ENCODE measurements around the gene ARHGAP29. TPM values are rescaled to one million over a fixed set of nuclear protein-coding genes. Genes with fewer than 3 reads are reported as not detected.

ARHGAP29 gene
- total and polyA plus RNA-seq, 2 of the 8 experiments (the other 6 are each of a cell fraction or from before 2014, with no cell fraction given), result 0.57 to 3.2 TPM

DNA sequence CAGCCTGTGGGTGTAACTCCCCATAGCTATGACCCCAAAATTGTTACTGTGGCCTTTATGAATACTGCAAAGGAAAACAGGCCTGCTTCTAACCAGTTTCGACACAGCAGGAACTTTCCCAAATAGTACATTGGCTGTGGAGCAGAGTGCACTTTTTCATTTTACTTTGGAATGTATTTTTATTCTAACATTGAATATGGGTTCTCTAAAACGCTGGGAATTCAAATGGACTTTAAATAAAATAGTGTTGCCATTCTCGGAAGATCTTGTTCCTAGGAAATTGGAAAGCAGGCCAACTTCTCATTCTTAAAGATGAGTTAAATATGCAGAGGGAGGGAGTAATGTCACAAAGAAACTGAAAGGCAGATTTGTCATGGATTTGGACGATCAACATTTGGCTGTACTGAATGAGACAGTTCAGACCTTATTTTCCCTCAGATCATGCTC, 39.6 kb upstream of the ARHGAP29 start:
- H2BK5ac ChIP-seq (ENCODE audit: low read depth, low read length), result no peak overlapping the region
- H2AK5ac ChIP-seq (ENCODE audit: low read depth, low read length), result no peak overlapping the region
- H4K91ac ChIP-seq (replicated peaks; ENCODE audit: insufficient read length, low read length), result no peak overlapping the region
- 84% methylated on average over 4 of the region's 4 CpGs; no CpG with 5 or more reads in 1 of the 2 experiments for WGBS, 2 experiments (ENCODE audit: extremely low coverage in 1 of 2, insufficient coverage in 1 of 2, insufficient read length in 1 of 2, insufficient replicate concordance in 2 of 2, low coverage in 1 of 2, low lambda C conversion rate in 2 of 2, missing lambda C conversion rate in 1 of 2)
- no peaks in the 10 kb centered on the region for H3K79me2 ChIP-seq (ENCODE audit: control insufficient read depth in 1 of 2, insufficient read depth in 2 of 2, low read length in 2 of 2)
- TF ChIP-seq KDM5A (IDR thresholded peaks at IDR 0.05; ENCODE audit: low read length) (no peak), NANOG (IDR thresholded peaks at IDR 0.05; ENCODE audit: insufficient read depth, low read depth, low read length, poor library complexity, severe bottlenecking) (no peak)
- no peak overlapping the region for H3K4me3 ChIP-seq (ENCODE audit: extremely low read depth in 1 of 4, insufficient read depth in 2 of 4, low read depth in 3 of 4, low read length in 4 of 4)
- FAIRE-seq (no peak), DNase-seq (ENCODE audit: low read depth in 1 of 2, low spot score in 2 of 2) (no peak)
- H4K8ac ChIP-seq (ENCODE audit: extremely low read depth, insufficient read depth, low read length), result no peak overlapping the region
- no peak overlapping the region for H2AFZ ChIP-seq (ENCODE audit: low read length)
- H4K20me1 ChIP-seq (replicated peaks in 1 of 2; ENCODE audit: control insufficient read depth in 1 of 2, insufficient read depth in 2 of 2, low read length in 2 of 2), result no peaks in the 10 kb centered on the region
- H3K9me3 ChIP-seq (ENCODE audit: insufficient read depth in 2 of 2, low read depth in 1 of 2, low read length in 1 of 2), result no peaks in the 10 kb centered on the region
- H3K9ac ChIP-seq (replicated peaks in 1 of 4; ENCODE audit: extremely low read depth in 1 of 4, low read depth in 3 of 4, low read length in 3 of 4), result no peak overlapping the region
- no peak overlapping the region for H4K5ac ChIP-seq (ENCODE audit: insufficient read length, low read depth, low read length)
- no peaks in the 10 kb centered on the region for H3K23me2 ChIP-seq (ENCODE audit: low read depth, low read length)
- no peak overlapping the region for H3K23ac ChIP-seq (ENCODE audit: insufficient read length)
- H3K27ac ChIP-seq (ENCODE audit: low read depth, low read length), result no peak overlapping the region
- H2BK15ac ChIP-seq (ENCODE audit: low read length), result no peak overlapping the region
- H2BK20ac ChIP-seq (ENCODE audit: low read length), result no peak overlapping the region
- H3K18ac ChIP-seq (ENCODE audit: extremely low read depth, low read length), result no peak overlapping the region
- H2BK12ac ChIP-seq (ENCODE audit: low read depth, low read length), result no peak overlapping the region
- H3K4me2 ChIP-seq (ENCODE audit: insufficient read depth in 1 of 2, low read depth in 2 of 2, low read length in 2 of 2), result no peak overlapping the region
- no peak overlapping the region for H3K56ac ChIP-seq (replicated peaks; ENCODE audit: insufficient read length, low read depth, low read length)
- H3K79me1 ChIP-seq (ENCODE audit: low read depth, low read length), result no peaks in the 10 kb centered on the region
- no peaks in the 10 kb centered on the region for H3K4me1 ChIP-seq (replicated peaks in 1 of 4; ENCODE audit: control insufficient read depth in 3 of 4, insufficient read depth in 4 of 4, low read length in 3 of 4)
- H3K36me3 ChIP-seq (ENCODE audit: control insufficient read depth in 2 of 4, insufficient read depth in 4 of 4, low read length in 3 of 4), result no peaks in the 10 kb centered on the region
- no peak overlapping the region for H3K14ac ChIP-seq (ENCODE audit: insufficient read length)
- no peaks in the 10 kb centered on the region for H3K27me3 ChIP-seq (replicated peaks in 1 of 4; ENCODE audit: control insufficient read depth in 3 of 4, extremely low read depth in 1 of 4, insufficient read depth in 3 of 4, low read length in 3 of 4)
- CTCF ChIA-PET (ENCODE audit: partially characterized antibody), result interaction anchor here (1.1 to 1.5 kb wide), 4 partner anchors 9 to 59 kb away, joined by 3 to 5 read pairs (median 3); no protein-coding TSS in a partner anchor
- H3K4ac ChIP-seq (replicated peaks; ENCODE audit: insufficient read length, low read depth, low read length), result no peak overlapping the region
- no peak overlapping the region for H2BK120ac ChIP-seq (replicated peaks; ENCODE audit: low read depth, low read length)
- POLR2A ChIA-PET (ENCODE audit: partially characterized antibody), result no interaction called here
